Prostate gland (tissue), 2 donors: ENCODE measurements around the gene RAI14.

Source experiments
- POLR2A ChIP-seq: fragments of 450-650 bp; IDR thresholded peaks from one replicate; pipeline ENCODE4 v1.6.1; 2016; ENCODE audit warnings: antibody characterized with exemption, mild to moderate bottlenecking
- POLR2AphosphoS5 ChIP-seq: sonication (generic); formaldehyde crosslinking; IDR thresholded peaks from one replicate; pipeline ENCODE4 v1.6.1; 2017; ENCODE audit warnings: antibody characterized with exemption
- TF ChIP-seq, protein P1 (sequence below), 4 experiments: fragments of 200-600 bp in 2 of 4; fragments of 450-650 bp in 2 of 4; sonication (generic) in 2 of 4; IDR thresholded peaks; 1 replicate in 3 of 4; 2 replicates in 1 of 4; pipeline ENCODE4 v1.5.1; 2016 to 2019; ENCODE audit warnings: antibody characterized with exemption in 4 of 4, mild to moderate bottlenecking in 2 of 4, moderate library complexity in 2 of 4

DNA sequence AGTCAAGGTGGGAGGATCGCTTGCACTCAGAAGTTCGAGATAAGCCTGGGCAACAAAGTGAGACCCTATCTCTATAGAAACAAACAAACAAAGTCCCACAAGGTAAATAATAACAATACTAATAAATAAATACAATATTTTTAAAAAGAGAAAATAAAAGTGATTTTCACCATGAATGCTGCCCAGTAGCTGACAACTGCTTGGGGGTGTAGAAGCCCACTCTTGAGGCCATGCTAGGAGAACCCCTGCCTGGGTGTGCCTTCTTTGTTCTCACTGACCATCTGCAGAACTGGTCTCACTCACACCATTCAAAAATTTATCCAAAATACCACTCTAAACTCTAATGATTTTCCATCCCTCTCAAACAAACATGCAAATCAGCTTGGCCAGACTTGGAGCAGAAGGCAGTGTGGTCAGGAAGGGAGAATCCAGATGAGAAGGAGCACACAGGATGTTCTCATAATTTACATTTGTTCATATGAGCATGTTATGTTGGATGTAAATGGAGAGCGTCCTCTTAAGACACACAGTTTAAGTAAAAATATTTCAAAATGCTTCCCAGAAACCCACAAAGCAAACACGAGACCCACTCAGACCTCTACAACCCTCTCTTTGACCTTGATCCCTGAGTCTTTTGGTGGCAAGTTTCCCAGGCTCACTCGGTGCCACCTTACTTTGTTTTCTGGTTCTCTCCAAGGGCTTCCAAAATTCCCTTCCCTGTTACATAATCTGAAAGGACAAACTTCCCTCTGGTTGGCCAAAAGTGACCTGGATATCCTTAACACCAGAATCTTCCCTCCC, 7.9 kb upstream of the RAI14 start:
- TF ChIP-seq, protein P1, sequence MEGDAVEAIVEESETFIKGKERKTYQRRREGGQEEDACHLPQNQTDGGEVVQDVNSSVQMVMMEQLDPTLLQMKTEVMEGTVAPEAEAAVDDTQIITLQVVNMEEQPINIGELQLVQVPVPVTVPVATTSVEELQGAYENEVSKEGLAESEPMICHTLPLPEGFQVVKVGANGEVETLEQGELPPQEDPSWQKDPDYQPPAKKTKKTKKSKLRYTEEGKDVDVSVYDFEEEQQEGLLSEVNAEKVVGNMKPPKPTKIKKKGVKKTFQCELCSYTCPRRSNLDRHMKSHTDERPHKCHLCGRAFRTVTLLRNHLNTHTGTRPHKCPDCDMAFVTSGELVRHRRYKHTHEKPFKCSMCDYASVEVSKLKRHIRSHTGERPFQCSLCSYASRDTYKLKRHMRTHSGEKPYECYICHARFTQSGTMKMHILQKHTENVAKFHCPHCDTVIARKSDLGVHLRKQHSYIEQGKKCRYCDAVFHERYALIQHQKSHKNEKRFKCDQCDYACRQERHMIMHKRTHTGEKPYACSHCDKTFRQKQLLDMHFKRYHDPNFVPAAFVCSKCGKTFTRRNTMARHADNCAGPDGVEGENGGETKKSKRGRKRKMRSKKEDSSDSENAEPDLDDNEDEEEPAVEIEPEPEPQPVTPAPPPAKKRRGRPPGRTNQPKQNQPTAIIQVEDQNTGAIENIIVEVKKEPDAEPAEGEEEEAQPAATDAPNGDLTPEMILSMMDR (IDR thresholded peaks at IDR 0.05) = no peak
- no peak for TF ChIP-seq POLR2A
- TF ChIP-seq POLR2AphosphoS5 = no peak
